Measurements from ENCODE around the gene KIFC3. TPM values are rescaled to one million over a fixed set of nuclear protein-coding genes. Genes with fewer than 3 reads are reported as not detected.

Gene KIFC3
- total and polyA plus RNA-seq, 2 of the 13 experiments (the other 11 are each of a cell fraction or from before 2014, with no cell fraction given): 42.1 to 45.3 TPM

DNA sequence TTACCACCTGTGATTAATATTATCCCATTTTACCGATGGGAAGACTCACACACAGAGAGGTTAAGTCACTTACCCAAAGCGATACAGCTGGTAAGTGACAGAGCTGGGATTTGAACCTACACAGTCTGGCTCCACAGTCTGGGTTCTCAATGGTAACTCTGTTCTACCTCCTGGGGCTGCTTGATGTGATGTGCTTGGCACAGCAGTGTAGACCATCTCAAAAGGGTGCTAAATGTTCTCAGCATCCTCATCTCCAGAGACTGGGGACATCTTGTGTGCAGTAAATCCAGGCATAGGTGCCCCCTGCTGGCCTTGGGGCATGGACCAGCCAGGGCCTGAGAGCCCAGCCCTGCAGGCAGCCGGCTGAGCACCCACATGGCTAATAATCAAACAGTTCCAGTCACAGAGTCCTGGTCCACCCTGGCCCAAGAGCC is 82.1 kb downstream of the KIFC3 start (continued):
- no peak for TF ChIP-seq RARG (CRISPR knock-in tag; IDR thresholded peaks at IDR 0.05; ENCODE audit: low read depth)
- TF ChIP-seq ZNF350 (CRISPR knock-in tag; IDR thresholded peaks at IDR 0.05; ENCODE audit: borderline replicate concordance, low read depth): peak; percentile 37; the same call in 1 of the 2 replicates
- TF ChIP-seq BCL6 (CRISPR knock-in tag; IDR thresholded peaks at IDR 0.05): 0 out of 2 replicates have a peak, but pooled peaks have one; percentile 30
- no peak for TF ChIP-seq MAFK (conservative IDR thresholded peaks at IDR 0.05 in 1 of 2, IDR thresholded peaks at IDR 0.05 in 1 of 2; ENCODE audit: low read length in 2 of 2)
- TF ChIP-seq ZNF292 (CRISPR knock-in tag; IDR thresholded peaks at IDR 0.05; ENCODE audit: borderline replicate concordance, low read depth): peak; percentile 31; the same call in 1 of the 2 replicates
- TF ChIP-seq ZSCAN31 (CRISPR knock-in tag; IDR thresholded peaks at IDR 0.05; ENCODE audit: low read depth): 0 out of 2 replicates have a peak, but pooled peaks have one; percentile 45
- TF ChIP-seq, protein P1, sequence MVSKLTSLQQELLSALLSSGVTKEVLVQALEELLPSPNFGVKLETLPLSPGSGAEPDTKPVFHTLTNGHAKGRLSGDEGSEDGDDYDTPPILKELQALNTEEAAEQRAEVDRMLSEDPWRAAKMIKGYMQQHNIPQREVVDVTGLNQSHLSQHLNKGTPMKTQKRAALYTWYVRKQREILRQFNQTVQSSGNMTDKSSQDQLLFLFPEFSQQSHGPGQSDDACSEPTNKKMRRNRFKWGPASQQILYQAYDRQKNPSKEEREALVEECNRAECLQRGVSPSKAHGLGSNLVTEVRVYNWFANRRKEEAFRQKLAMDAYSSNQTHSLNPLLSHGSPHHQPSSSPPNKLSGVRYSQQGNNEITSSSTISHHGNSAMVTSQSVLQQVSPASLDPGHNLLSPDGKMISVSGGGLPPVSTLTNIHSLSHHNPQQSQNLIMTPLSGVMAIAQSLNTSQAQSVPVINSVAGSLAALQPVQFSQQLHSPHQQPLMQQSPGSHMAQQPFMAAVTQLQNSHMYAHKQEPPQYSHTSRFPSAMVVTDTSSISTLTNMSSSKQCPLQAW (CRISPR knock-in tag; IDR thresholded peaks at IDR 0.05): peak; percentile 84
- TF ChIP-seq, protein P2, sequence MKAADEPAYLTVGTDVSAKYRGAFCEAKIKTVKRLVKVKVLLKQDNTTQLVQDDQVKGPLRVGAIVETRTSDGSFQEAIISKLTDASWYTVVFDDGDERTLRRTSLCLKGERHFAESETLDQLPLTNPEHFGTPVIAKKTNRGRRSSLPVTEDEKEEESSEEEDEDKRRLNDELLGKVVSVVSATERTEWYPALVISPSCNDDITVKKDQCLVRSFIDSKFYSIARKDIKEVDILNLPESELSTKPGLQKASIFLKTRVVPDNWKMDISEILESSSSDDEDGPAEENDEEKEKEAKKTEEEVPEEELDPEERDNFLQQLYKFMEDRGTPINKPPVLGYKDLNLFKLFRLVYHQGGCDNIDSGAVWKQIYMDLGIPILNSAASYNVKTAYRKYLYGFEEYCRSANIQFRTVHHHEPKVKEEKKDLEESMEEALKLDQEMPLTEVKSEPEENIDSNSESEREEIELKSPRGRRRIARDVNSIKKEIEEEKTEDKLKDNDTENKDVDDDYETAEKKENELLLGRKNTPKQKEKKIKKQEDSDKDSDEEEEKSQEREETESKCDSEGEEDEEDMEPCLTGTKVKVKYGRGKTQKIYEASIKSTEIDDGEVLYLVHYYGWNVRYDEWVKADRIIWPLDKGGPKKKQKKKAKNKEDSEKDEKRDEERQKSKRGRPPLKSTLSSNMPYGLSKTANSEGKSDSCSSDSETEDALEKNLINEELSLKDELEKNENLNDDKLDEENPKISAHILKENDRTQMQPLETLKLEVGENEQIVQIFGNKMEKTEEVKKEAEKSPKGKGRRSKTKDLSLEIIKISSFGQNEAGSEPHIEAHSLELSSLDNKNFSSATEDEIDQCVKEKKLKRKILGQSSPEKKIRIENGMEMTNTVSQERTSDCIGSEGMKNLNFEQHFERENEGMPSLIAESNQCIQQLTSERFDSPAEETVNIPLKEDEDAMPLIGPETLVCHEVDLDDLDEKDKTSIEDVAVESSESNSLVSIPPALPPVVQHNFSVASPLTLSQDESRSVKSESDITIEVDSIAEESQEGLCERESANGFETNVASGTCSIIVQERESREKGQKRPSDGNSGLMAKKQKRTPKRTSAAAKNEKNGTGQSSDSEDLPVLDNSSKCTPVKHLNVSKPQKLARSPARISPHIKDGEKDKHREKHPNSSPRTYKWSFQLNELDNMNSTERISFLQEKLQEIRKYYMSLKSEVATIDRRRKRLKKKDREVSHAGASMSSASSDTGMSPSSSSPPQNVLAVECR (CRISPR knock-in tag; IDR thresholded peaks at IDR 0.05; ENCODE audit: borderline replicate concordance): peak; percentile 45; the same call in 1 of the 2 replicates
- TF ChIP-seq PHF8 (CRISPR knock-in tag; IDR thresholded peaks at IDR 0.05): 0 out of 2 replicates have a peak, but pooled peaks have one; percentile 33
- no peak for TF ChIP-seq MAZ (IDR thresholded peaks at IDR 0.05; ENCODE audit: borderline replicate concordance, low read depth, low read length)
- TF ChIP-seq MAZ (CRISPR knock-in tag; IDR thresholded peaks at IDR 0.05; ENCODE audit: low read depth): 0 out of 2 replicates have a peak, but pooled peaks have one; percentile 28
- TF ChIP-seq, protein P3, sequence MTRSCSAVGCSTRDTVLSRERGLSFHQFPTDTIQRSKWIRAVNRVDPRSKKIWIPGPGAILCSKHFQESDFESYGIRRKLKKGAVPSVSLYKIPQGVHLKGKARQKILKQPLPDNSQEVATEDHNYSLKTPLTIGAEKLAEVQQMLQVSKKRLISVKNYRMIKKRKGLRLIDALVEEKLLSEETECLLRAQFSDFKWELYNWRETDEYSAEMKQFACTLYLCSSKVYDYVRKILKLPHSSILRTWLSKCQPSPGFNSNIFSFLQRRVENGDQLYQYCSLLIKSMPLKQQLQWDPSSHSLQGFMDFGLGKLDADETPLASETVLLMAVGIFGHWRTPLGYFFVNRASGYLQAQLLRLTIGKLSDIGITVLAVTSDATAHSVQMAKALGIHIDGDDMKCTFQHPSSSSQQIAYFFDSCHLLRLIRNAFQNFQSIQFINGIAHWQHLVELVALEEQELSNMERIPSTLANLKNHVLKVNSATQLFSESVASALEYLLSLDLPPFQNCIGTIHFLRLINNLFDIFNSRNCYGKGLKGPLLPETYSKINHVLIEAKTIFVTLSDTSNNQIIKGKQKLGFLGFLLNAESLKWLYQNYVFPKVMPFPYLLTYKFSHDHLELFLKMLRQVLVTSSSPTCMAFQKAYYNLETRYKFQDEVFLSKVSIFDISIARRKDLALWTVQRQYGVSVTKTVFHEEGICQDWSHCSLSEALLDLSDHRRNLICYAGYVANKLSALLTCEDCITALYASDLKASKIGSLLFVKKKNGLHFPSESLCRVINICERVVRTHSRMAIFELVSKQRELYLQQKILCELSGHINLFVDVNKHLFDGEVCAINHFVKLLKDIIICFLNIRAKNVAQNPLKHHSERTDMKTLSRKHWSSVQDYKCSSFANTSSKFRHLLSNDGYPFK (CRISPR knock-in tag; IDR thresholded peaks at IDR 0.05; ENCODE audit: borderline replicate concordance): peak; percentile 47; the same call in 1 of the 2 replicates
- TF ChIP-seq, protein P4, sequence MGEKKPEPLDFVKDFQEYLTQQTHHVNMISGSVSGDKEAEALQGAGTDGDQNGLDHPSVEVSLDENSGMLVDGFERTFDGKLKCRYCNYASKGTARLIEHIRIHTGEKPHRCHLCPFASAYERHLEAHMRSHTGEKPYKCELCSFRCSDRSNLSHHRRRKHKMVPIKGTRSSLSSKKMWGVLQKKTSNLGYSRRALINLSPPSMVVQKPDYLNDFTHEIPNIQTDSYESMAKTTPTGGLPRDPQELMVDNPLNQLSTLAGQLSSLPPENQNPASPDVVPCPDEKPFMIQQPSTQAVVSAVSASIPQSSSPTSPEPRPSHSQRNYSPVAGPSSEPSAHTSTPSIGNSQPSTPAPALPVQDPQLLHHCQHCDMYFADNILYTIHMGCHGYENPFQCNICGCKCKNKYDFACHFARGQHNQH (CRISPR knock-in tag; IDR thresholded peaks at IDR 0.05): peak; percentile 39; the same call in 1 of the 2 replicates
- TF ChIP-seq, protein P5, sequence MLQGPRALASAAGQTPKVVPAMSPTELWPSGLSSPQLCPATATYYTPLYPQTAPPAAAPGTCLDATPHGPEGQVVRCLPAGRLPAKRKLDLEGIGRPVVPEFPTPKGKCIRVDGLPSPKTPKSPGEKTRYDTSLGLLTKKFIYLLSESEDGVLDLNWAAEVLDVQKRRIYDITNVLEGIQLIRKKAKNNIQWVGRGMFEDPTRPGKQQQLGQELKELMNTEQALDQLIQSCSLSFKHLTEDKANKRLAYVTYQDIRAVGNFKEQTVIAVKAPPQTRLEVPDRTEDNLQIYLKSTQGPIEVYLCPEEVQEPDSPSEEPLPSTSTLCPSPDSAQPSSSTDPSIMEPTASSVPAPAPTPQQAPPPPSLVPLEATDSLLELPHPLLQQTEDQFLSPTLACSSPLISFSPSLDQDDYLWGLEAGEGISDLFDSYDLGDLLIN (CRISPR knock-in tag; IDR thresholded peaks at IDR 0.05; ENCODE audit: borderline replicate concordance): no peak
- no peak for TF ChIP-seq ATRX (CRISPR knock-in tag; IDR thresholded peaks at IDR 0.05; ENCODE audit: borderline replicate concordance)

All from HepG2 (cell line).